Ovary (tissue), 9 donors: ENCODE data around the gene ESD. TPM values are rescaled to one million over a fixed set of nuclear protein-coding genes. Genes with fewer than 3 reads are reported as not detected.

Experiments
- DNase-seq, 5 donors: peaks; one replicate each; pipeline ENCODE4 v3.0.0-alpha.2; 2019 to 2020
- H3K27ac ChIP-seq, 2 donors: fragments of 200-600 bp; one replicate each; pipeline versions ENCODE4 v1.5.1 to v1.8.0; 2019 to 2022
- H3K27me3 ChIP-seq: fragments of 200-600 bp; one replicate; pipeline ENCODE4 v1.8.0; 2022
- H3K36me3 ChIP-seq: fragments of 200-600 bp; sonication (generic); one replicate; pipeline ENCODE4 v1.5.1; 2019
- H3K4me1 ChIP-seq: one replicate; pipeline ENCODE4 v1.8.1; 2013; ENCODE audit warnings: mild to moderate bottlenecking, moderate library complexity; ENCODE audit not compliant: insufficient read depth
- H3K4me3 ChIP-seq: fragments of 200-600 bp; sonication (generic); one replicate; pipeline ENCODE4 v1.5.1; 2017
- H3K9me3 ChIP-seq, 2 donors: fragments of 200-600 bp in 1 of 2; sonication (generic) in 1 of 2; one replicate each; pipeline versions ENCODE4 v1.5.1 to v1.8.1; 2013 to 2019; ENCODE audit warnings: mild to moderate bottlenecking in 1 of 2, moderate library complexity in 1 of 2
- CTCF ChIP-seq, 3 donors: fragments of 450-650 bp in 2 of 3; fragments of 200-600 bp in 1 of 3; IDR thresholded peaks; one replicate each; pipeline versions ENCODE4 v1.5.1 to v1.8.0; 2016 to 2022; ENCODE audit warnings: antibody characterized with exemption in 3 of 3, mild to moderate bottlenecking in 1 of 3
- EP300 ChIP-seq: sonication (generic); formaldehyde crosslinking; IDR thresholded peaks from one replicate; pipeline ENCODE4 v1.6.1; 2017; ENCODE audit warnings: antibody characterized with exemption
- POLR2A ChIP-seq: fragments of 450-650 bp; IDR thresholded peaks from one replicate; pipeline ENCODE4 v1.6.1; 2017; ENCODE audit warnings: antibody characterized with exemption, mild to moderate bottlenecking, moderate library complexity
- WGBS, 3 donors: extraction: QIAGEN DNeasy Blood & Tissue Kit in 1 of 3; methylation state at CpG; one replicate each; pipeline versions ENCODE4 v1.1.5 to v1.1.7; 2013 to 2017; 5-methylcytosine and 5-hydroxymethylcytosine counted together
- intact Hi-C, 4 donors: fragments of 100-400 bp; cut with DNase I; formaldehyde crosslinking; loops; one replicate each; pipeline versions ENCODE4 v1.11.0 to v1.15.1; 2022 to 2023
- polyA plus RNA-seq, 2 donors: library from polyadenylated mRNA; stranded (reverse); fragments of 200-250 nt in 1 of 2; fragments of 350-450 nt in 1 of 2; fragmentation: Illumina TruSeq in 1 of 2; extraction: RNeasy Lipid Tissue Mini Kit (QIAGEN cat#74804) in 1 of 2; gene quantifications; one replicate each; pipeline ENCODE4 v1.2.3, GENCODE V29; 2013 to 2014
- total RNA-seq, 7 donors: library from RNA; depleted of rRNA in 2 of 7; stranded (reverse); fragments of >200 nt in 2 of 7; fragmentation: NEBNext Ultra II Directional in 3 of 7; extraction: Animal tissue kit (Norgen Biotek cat#: 25700) in 3 of 7; gene quantifications; one replicate each; pipeline versions ENCODE4 v1.1.0 to v1.2.4, GENCODE V29; 2016 to 2023
- donor health status: DM: no; HTN: no; CAD: no; lungs with moderate emphysema.
- donor health status: DM: no; HTN: no; CAD: no.
- donor health status: Bipolar disorder and iron deficiency.
- donor health status: DM: yes; HTN: yes; CAD: no.
- donor health status: DM: no; HTN: no; CAD: no.
- donor health status: DM: yes; HTN: yes; CAD: no.

Gene ESD
- total and polyA plus RNA-seq, 9 donors = 104 to 281 (median 115) TPM

- H3K27me3 ChIP-seq = no peaks in the 10 kb centered on the region
- H3K27ac ChIP-seq = no peak overlapping the region
- no peak overlapping the region for H3K4me3 ChIP-seq
- TF ChIP-seq POLR2A (no peak), EP300 (no peak), CTCF (IDR thresholded peaks at IDR 0.05) (no peak)
- H3K36me3 ChIP-seq = no peaks in the 10 kb centered on the region
- H3K9me3 ChIP-seq = no peaks in the 10 kb centered on the region
- no peak for DNase-seq
- intact Hi-C loops = no loop called here
- H3K4me1 ChIP-seq = no peaks in the 10 kb centered on the region
- WGBS, 3 donors = 87 to 93% (median 90%) methylated on average over 5 of the region's 5 CpGs
Measured at GRCh38 chr13:46803586-46803985, 6.6 kb upstream of the ESD start.

DNA sequence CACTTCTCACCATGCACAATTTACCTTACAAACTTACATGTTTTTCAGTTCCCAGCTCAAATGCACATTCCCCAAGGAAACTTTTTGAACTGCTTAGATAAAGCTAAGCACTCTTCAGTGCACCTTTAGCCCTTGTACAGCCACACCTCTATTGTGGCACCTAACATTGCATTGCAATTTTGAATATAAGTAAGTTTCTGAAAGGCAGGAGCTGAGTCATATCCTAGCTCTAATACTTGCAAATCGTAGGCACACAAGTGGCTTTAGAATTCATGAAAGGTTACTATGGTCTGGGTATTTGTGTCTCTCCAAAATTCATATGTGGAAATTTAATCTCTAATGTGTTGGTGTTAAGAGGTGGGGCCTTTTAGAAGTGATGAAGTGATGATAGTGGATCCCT lies 4.9 kb upstream of the ESD start:
- TF ChIP-seq POLR2A = no peak
- TF ChIP-seq CTCF (IDR thresholded peaks at IDR 0.05) = no peak
- no peak for TF ChIP-seq EP300
- no peaks in the 10 kb centered on the region for H3K27me3 ChIP-seq
- no peak for DNase-seq
- H3K36me3 ChIP-seq = no peaks in the 10 kb centered on the region
- no peaks in the 10 kb centered on the region for H3K9me3 ChIP-seq
- 74 to 81% (median 74%) methylated on average over 1 of the region's 1 CpG for WGBS, 3 donors
- H3K4me1 ChIP-seq = peaks cover 3% of the 10 kb centered on the region
- H3K4me3 ChIP-seq = no peak overlapping the region
- no peak overlapping the region for H3K27ac ChIP-seq
- intact Hi-C loops = no loop called here

DNA sequence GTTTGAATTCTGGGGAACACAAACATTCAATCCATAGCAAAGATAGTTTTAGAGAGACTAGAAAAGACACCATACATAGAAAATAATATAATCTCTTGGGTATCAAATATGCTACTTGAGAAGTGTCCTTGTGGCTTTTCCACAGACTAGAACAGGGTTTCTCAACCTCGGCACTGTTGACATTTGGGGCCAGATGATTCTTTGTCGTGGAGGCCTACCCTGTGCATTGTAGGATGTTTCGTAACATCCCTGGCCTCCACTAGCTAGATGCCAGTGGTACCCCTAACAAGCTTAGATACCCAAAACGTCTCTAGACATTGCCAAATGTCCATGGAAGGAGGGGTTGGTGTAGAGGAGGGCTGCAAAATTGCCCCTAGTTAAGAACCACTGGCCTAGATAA lies 2.2 kb upstream of the ESD start:
- 88 to 94% (median 93%) methylated on average over 4 of the region's 4 CpGs for WGBS, 3 donors
- intact Hi-C loops = no loop called here
- peaks cover 5% of the 10 kb centered on the region for H3K4me1 ChIP-seq

GRCh38 chr13:46797501-46798237 lies 708 bp upstream of the ESD start:
- no peak for TF ChIP-seq CTCF (IDR thresholded peaks at IDR 0.05)
- TF ChIP-seq EP300 = no peak
- no peak for TF ChIP-seq POLR2A
- WGBS, 3 donors = 35 to 41% (median 39%) methylated on average over 9 of the region's 9 CpGs
- intact Hi-C loops = no loop called here
- Histone ChIP-seq H3K27ac (peak overlapping the region; percentile 86 to 94), H3K4me3 (peak overlapping the region; percentile 49), H3K9me3 (no peaks in the 10 kb centered on the region), H3K36me3 (no peaks in the 10 kb centered on the region), H3K27me3 (no peaks in the 10 kb centered on the region), H3K4me1 (peaks cover 5% of the 10 kb centered on the region)
- peak in 2 of 5 donors; percentile 23 to 25 for DNase-seq

More for the DNA sequence above, 2.2 kb upstream of the ESD start:
- TF ChIP-seq POLR2A (no peak), CTCF (IDR thresholded peaks at IDR 0.05) (no peak), EP300 (no peak)
- Histone ChIP-seq H3K4me3 (no peak overlapping the region), H3K9me3 (no peaks in the 10 kb centered on the region), H3K27me3 (no peaks in the 10 kb centered on the region), H3K27ac (no peak overlapping the region), H3K36me3 (no peaks in the 10 kb centered on the region)
- no peak for DNase-seq
